ENCODE results near the gene MRPL47.

The MRPL47 gene

DNA sequence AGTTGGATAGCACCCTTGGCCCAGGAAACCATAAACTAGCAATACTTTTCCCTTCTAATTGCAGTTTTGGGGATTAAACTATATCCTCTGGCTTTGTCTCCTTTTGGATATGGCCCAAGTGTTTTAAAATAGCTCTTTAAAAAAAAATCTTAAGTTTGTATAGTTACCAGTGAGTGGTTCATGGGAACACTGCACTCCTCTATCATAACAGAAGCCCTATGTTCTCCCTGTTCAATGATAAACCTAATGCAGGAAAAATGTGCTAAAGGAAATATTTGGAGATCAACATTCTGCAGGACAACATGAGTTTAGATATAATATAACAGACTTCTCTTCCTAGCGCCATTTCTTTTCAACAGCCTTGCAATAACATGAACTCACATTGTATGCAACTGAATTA is 13.1 kb downstream of the MRPL47 start:
- no peak for DNase-seq (ENCODE audit: low read depth in 1 of 2, low spot score in 1 of 2)

DNA sequence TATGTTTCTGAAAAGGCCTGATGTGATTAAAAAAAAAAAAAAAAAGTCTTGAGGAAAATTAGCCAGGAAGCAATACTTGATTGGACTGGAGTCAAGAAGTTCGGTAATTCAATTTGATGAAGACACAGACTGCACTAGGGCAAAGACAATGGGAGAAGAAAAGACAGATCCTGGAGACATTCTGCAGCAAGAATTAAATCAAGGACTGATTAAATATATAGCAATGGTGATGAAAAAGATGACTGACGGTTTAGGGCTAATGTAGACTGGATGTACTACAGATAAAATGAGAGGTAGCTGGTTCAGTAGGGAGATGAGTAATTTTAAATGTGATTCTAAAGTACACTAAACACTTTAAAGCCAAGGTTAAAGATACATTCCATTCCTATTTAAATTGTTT is 13.8 kb downstream of the MRPL47 start:
- DNase-seq (ENCODE audit: low read depth in 1 of 2, low spot score in 1 of 2), result no peak

DNA sequence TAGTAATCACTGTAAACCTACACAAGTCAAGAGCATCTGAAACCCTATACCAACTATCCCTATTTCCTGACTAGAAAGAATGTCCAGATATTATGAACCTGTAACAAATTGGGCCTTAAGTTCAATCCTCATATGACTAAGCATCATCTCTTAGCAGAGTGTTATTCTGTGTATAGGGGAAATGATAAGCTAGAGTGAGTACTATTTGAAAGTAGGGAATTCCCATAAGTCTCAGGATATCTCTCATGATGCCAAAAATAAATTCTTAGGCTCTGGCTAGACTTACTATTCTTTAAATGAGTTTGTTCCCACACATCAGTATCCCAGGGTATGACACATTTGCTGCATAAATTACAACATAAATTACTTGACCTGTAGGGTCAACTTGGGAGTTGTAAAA is 15.3 kb downstream of the MRPL47 start:
- DNase-seq (ENCODE audit: low read depth in 1 of 2, low spot score in 1 of 2), result no peak

DNA sequence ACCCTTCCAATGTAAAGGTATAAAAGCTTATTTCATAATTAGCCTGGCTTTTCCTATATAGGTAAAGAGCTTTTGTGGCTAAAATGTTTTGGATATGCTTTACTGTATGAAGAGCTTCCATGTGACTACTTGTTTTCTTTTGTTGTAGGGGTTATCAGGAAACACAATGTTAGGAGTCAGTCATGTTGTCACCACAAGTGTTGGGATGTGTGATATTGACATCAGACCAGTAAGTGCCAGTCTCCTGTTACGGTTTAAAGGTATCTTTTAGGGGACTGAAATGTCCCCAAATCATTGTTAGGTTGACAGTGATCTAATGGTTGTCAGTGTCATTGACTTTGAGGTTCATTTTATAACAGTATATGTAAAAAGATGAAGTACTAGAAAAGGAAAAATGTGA is 23.4 kb downstream of the MRPL47 start:
- DNase-seq (ENCODE audit: low read depth in 1 of 2, low spot score in 1 of 2), result no peak

DNA sequence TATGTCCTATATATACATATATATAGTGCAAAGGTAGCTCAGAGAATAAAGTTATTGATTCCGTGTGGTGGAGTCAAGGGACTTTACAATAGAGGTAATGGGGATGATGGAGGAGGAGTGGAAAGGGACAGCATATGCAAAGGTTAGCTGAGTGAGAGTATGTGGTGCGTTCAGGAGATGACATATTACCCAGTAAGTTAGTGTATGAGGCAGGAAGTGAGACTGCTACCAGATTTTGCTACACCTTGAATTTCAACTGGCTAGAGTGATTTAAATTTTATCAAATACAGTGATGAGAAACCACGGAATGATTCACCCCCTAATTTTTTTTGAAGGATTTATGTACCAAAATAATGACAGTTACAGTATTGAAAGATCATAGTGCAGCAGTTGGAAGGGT is 38.9 kb downstream of the MRPL47 start:
- no peak for DNase-seq (ENCODE audit: low read depth in 1 of 2, low spot score in 1 of 2)

DNA sequence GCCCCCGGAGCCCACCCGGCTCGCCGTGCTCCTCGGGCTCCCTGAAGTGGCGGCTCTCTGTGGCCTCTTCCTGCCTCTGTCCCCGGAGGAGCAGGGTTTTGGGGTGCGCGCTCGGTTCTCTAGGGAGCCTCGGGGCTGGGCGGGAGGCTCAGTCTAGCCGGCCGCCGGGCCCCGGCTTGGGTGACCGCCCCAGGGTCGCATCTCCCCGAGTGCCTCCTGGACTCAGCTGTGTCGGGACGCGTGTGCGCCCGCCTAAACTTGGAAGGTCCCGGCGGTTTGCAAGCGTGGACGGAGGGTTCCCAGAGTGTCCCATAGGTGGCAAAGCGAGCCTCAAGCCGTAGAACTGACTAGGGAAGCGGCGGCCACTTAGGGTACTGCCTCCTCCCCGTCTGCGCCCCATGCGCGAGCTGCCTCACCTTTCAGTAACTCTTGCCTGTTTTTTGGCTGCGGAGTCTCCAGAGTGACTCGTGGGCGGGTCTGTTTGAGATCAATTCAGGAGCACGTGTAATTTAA is 41.1 kb downstream of the MRPL47 start:
- DNase-seq (ENCODE audit: low read depth in 1 of 2, low spot score in 1 of 2), result peak; percentile 17 to 40

DNA sequence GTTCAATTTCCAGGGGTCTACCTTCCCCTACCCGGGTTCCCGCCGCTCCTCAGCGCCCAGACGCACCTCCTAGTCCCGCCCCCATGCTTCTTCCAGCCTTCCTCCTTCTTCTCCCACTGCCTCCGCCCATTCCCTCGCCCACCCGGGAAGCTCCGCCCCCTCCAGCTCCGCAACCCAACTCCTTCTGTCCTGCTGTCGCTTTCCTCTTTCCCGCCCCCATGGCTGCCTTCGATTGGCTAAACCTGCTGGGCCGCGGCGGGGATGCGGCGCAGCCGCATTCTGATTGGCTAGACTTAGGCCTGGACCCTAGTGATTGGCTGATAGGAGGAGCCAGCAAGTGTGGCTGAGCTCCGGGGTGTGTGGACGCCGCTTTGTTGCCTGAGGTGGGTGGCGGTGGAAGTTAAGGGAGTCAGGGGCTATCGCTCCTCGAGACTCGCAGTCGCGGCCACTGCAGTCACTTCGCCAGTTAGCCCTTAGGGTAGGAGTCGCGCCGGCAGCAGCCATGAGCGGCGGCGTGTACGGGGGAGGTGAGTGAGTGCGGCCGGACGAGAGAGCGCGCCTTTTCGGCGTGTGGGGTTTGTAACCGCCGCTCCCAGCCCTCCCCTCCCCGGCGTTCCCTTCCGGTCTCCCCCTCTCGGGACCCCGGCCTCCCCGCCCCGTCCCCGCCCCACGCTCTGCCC is 41.7 kb downstream of the MRPL47 start, which contains the start of gene ACTL6A:
Gene ACTL6A (plus strand): TSS at position 336 of the 680 bp plus-strand sequence. CDS start 167 bp downstream, at position 503.
- peak; percentile 96 to 98 for DNase-seq (ENCODE audit: low read depth in 1 of 2, low spot score in 1 of 2)

DNA sequence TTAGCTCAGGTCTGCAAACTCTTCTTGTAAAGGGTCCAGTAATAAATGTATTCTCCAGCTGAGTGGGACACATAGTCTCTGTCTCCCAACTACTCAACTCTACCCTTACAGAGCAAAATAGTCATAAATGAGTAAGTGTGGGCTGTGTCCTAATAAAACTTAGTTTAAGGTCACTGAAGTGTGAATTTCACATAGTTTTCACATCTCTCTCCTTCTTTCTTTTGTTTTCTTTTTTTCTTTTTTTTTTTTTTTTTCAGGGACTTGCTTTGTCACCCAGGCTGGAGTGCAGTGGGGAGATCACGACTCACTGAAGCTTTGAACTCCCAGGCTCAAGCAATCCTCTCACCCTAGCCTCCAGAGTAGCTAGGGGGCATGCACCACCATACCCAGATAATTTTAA is 43.6 kb downstream of the MRPL47 start:
- DNase-seq (ENCODE audit: low read depth in 1 of 2, low spot score in 1 of 2), result no peak

DNA sequence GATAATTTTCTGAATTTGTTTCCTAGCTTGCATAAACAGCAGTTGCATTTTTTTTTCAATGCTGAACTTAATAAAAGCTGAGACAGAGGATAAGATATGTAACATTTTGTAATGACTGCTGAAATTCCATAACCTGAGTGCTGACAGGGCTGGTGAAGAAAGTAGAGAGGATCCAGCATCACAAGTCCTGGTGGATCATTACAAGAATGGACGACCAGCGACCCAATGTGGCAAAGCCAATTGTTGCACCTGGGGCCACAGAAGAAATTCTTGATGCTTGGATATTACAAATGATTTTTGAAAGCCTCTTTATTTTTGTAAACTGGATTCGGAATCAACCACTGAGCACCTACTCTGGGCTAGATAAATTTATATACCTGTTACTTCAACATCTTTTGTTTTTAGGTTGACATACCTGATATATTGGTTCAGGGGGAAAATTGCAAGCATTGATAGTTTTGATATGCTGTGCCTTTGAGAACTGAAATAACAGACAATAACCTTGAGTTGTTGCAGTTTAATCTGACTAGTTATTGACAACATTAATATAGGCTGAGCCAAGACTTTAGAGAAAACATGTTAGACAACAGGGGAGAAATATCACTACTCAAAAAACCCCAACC is 45.6 kb downstream of the MRPL47 start:
- peak in 1 of 2 donors; percentile 3 for DNase-seq (ENCODE audit: low read depth in 1 of 2, low spot score in 1 of 2)

DNA sequence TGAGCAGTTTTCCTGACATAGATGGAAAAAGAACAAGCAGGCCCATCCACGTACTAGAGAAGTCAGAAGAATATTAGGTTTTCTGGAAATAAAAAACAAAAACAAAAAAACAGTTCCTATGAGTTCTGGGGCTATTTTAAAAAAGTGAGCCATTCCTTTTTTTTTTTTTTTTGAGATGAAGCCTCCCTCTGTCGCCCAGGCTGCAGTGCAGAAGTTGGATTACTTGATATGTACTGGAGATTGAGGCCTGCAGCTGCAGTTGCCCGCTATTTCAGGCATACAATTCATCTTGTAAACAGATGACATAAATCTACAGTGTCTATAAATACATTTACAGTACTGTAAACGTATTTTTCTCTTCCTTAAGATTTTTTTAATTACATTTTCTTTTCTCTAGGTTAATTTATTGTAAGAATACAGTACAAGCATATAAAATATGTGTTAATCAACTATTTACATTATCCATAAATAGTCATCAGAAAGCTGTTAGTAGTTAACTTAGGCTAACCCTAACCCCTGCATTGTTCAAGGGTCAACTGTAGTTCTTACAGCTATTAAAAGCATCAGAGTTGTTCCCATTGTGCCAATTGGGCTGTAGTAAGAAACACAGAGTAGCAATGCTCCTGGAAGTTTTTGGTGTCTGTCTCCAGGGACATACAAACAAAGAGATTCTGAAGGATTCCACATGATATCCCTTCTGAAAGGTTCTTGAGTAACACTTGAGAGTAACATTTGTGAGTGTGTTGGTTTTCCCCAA is 52.9 kb downstream of the MRPL47 start:
- DNase-seq (ENCODE audit: low read depth in 1 of 2, low spot score in 1 of 2), result no peak

DNA sequence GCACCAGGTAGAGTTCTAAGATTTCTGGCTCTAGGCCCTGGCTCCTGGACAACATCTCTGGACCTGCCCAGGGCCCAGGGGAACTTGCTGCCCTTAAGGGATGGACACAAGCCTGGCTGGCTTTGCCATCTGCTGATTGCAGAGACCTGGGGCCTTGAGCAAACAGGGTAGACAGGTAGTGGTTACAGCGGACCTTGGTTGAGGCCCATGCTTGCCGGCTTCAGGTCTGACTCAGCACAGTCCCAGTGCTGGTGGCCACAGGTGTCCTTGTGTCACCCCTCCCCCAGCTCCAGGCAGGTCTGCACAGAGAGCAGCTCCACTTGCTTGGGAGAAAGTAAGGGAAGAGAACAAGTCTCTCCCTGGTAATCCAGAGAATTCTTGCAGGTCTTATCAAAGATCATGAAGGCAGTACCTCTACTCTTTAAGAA is 57.6 kb downstream of the MRPL47 start:
- DNase-seq (ENCODE audit: low read depth in 1 of 2, low spot score in 1 of 2), result no peak

DNA sequence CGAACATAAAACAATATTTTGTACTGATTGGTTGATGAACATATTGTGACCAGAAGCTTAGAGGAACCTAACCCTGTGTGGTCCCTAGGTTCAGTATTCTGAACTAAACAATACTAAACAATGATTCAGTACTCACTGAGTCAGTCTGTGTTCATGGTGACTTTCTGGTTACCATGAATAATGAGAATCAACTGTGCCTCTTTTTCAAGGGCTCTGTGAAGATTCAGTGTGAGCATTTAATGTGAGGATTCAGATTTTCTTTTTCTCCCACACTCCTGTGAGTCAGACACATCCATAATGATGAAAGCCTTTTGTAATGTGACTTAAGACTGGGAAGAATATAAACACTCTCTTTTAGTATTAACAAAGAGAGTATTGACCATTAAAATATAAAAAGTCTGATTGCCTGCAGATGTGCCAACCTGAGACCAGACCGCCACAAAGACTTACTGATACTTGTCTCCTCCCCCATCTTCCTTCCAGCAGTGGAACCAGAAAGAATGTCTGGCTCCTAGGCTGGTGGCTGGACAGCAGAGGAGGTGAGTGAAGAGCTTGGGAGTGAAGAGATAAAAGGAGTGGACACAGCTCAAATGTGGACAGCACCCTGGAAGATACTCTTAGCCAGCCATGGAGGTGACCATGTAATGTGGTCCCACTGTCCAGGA is 59.3 kb downstream of the MRPL47 start:
- no peak for DNase-seq (ENCODE audit: low read depth in 1 of 2, low spot score in 1 of 2)

DNA sequence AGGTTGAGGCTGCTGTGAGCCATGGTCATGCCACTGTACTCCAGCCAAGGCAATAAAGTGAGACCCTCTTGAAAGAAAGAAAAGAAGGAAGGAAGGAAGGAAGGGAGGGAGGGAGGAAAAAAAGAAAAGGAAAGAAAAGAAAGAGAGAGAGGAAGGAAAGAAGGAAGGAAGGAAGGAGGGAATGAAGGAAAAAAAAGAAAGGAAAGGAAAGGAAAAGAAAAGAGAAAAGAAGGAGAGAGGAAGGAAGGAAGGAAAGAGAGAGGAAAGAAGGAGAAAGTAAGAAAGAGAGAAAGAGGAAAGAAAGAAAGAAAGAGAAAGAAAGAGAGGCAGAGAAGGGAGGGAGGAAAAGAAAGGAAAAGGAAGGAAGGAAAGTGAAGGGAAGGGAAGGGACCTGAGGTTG is 62.1 kb downstream of the MRPL47 start:
- DNase-seq (ENCODE audit: low read depth in 1 of 2, low spot score in 1 of 2), result no peak

DNA sequence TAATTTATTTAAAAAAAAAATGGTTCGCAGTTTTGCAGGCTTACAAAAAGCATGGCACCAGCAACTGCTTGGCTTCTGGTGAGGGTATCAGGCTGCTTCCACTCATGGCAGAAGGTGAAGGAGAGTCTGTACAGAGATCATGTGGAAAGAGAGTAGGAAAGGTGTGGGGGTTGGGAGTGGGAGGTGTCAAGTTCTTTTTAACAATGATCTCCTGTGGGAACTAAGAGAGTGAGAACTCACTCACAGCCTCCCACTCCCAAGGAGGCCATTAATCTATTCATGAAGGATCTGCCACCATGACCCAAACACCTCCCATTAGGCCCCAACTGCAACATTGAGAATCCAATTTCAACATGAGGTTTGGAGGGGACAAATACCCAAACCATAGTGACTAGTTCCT is 62.8 kb downstream of the MRPL47 start:
- no peak for DNase-seq (ENCODE audit: low read depth in 1 of 2, low spot score in 1 of 2)

DNA sequence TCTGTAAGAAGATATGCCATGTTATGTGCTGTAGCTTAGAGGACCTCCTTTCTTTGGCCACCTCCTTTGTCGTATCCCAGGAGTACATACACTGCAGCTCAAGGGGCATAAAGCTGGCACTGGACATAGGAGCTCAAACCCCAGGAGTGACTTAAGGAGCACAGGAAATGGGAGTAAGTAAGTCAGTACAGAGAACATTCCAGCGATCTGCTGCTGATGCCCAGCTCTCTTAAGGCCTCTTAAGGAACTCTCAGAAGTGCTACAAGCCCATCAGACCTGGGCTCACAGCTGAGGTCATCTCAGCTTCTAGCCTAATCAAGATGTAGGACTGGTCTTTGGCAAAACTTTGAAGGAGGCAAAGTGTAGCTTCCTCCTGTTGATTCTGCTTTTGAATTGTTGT is 63.3 kb downstream of the MRPL47 start:
- no peak for DNase-seq (ENCODE audit: low read depth in 1 of 2, low spot score in 1 of 2)

Data from stimulated activated CD4-positive, alpha-beta T cell treated with anti-CD3 and anti-CD28 coated beads, Interleukin-15, amount 100 ng/mL, for 1 hour (primary cell).